ENCODE results near the gene RDH8.

- no peak for TF ChIP-seq CTCF (IDR thresholded peaks at IDR 0.05)
- TF ChIP-seq POLR2A (IDR thresholded peaks at IDR 0.05) = no peak
Observed at GRCh38 chr19:10061717-10062310, 48.5 kb downstream of the RDH8 start.
